HCT116 (cell line): ENCODE measurements around the gene AXL. TPM values are rescaled to one million over a fixed set of nuclear protein-coding genes. Genes with fewer than 3 reads are reported as not detected.

ENCODE experiments used
- ATAC-seq: fragments of 200-7000 bp; cut with Tn5 transposase; 2 replicates; pipeline ENCODE4 v1.9.1; 2020; ENCODE audit warnings: mild to moderate bottlenecking, moderate library complexity
- BruUV-seq: library from RNA; stranded (reverse); fragments of 400-500 nt; replicated peaks from 2 replicates; lab custom pipeline; 2021; lab: Mats Ljungman, UMichigan
- CTCF ChIA-PET: fragments of 300-600 bp; sonication (Branson Sonifier 250); formaldehyde crosslinking; loops from one replicate; lab custom pipeline; 2021; ENCODE audit warnings: antibody characterized with exemption; lab: Charles Lee
- POLR2A ChIA-PET: fragments of 300-600, 350-600 bp; sonication (Branson Sonifier 250); formaldehyde crosslinking; loops from one replicate; lab custom pipeline; 2021; ENCODE audit warnings: antibody characterized with exemption; lab: Charles Lee
- RAD21 ChIA-PET, 2 experiments: fragments of 300-600 bp; sonication (Branson Sonifier 250); formaldehyde crosslinking; loops; one replicate each; lab custom pipeline; 2023; ENCODE audit warnings: low total read pairs in 2 of 2; ENCODE audit not compliant: uncharacterized antibody in 2 of 2, unreplicated experiment in 2 of 2, low non-redundant PET in 1 of 2; lab: Charles Lee
- DNase-seq: peaks from one replicate; pipeline ENCODE4 v3.0.0-alpha.2; 2010; ENCODE audit warnings: low read depth, low spot score
- H2AFZ ChIP-seq: fragments of 200-600 bp; shearing (Covaris generic), sonication (generic); 2 replicates; pipeline ENCODE4 v1.6.1; 2017; ENCODE audit warnings: low read depth, mixed run types, mixed read lengths, antibody characterized with exemption, low read length; ENCODE audit not compliant: poor library complexity, severe bottlenecking
- H3K27ac ChIP-seq: 2 replicates; pipeline ENCODE4 v1.5.1; 2012; ENCODE audit warnings: low read depth, low read length
- H3K27me3 ChIP-seq: fragments of 200-600 bp; sonication (generic); 2 replicates; pipeline ENCODE4 v1.6.1; 2016; ENCODE audit warnings: mixed run types, low read length, mixed read lengths; ENCODE audit not compliant: insufficient read depth
- H3K36me3 ChIP-seq, 2 experiments: fragments of 200-500 bp in 1 of 2; fragments of 200-600 bp in 1 of 2; sonication (Bioruptor generic) in 1 of 2; sonication (generic) in 1 of 2; 2 replicates each; pipeline versions ENCODE4 v1.5.1 to v1.6.1; 2014 to 2016; ENCODE audit warnings: low read length in 2 of 2, inconsistent platforms in 1 of 2, mixed read lengths in 1 of 2, mixed run types in 1 of 2; ENCODE audit not compliant: insufficient read depth in 2 of 2, control insufficient read depth in 1 of 2
- H3K4me1 ChIP-seq, 2 experiments: fragments of 200-600 bp in 1 of 2; sonication (generic) in 1 of 2; 2 replicates each; pipeline versions ENCODE4 v1.5.1 to v1.6.1; 2012 to 2017; ENCODE audit warnings: low read length in 2 of 2, inconsistent platforms in 1 of 2, mild to moderate bottlenecking in 1 of 2, mixed read lengths in 1 of 2, mixed run types in 1 of 2, moderate library complexity in 1 of 2; ENCODE audit not compliant: insufficient read depth in 2 of 2, control insufficient read depth in 1 of 2
- H3K4me2 ChIP-seq: fragments of 200-600 bp; sonication (generic); 2 replicates; pipeline ENCODE4 v1.6.1; 2017; ENCODE audit warnings: mixed run types, low read length, mixed read lengths
- H3K4me3 ChIP-seq, 2 experiments: fragments of 200-600 bp in 1 of 2; sonication (generic) in 1 of 2; replicated peaks in 1 of 2; 2 replicates each; pipeline ENCODE4 v1.5.1; 2011 to 2016; ENCODE audit warnings: low read length in 2 of 2, control low read depth in 1 of 2, low read depth in 1 of 2, mild to moderate bottlenecking in 1 of 2, mixed read lengths in 1 of 2, mixed run types in 1 of 2
- H3K79me2 ChIP-seq: fragments of 200-600 bp; sonication (generic); 2 replicates; pipeline ENCODE4 v1.6.1; 2017; ENCODE audit warnings: mild to moderate bottlenecking, mixed run types, low read length, moderate library complexity, mixed read lengths; ENCODE audit not compliant: insufficient read depth
- H3K9ac ChIP-seq: fragments of 200-600 bp; sonication (generic); 2 replicates; pipeline ENCODE4 v1.6.1; 2016; ENCODE audit warnings: low read length, mixed read lengths
- H3K9me2 ChIP-seq: fragments of 200-600 bp; sonication (generic), shearing (Covaris generic); 2 replicates; pipeline ENCODE4 v1.6.1; 2017; ENCODE audit warnings: mixed run types, mild to moderate bottlenecking, moderate library complexity; ENCODE audit not compliant: insufficient read depth
- H3K9me3 ChIP-seq, 2 experiments: fragments of 200-500 bp in 1 of 2; fragments of 200-600 bp in 1 of 2; sonication (Bioruptor generic) in 1 of 2; sonication (generic) in 1 of 2; 2 replicates each; pipeline ENCODE4 v1.6.1; 2014 to 2017; ENCODE audit warnings: low read length in 2 of 2, mixed read lengths in 2 of 2, inconsistent platforms in 1 of 2, low read depth in 1 of 2, mild to moderate bottlenecking in 1 of 2, mixed run types in 1 of 2, moderate library complexity in 1 of 2; ENCODE audit not compliant: control insufficient read depth in 1 of 2, insufficient read depth in 1 of 2
- H4K20me1 ChIP-seq: fragments of 200-600 bp; sonication (generic), shearing (Covaris generic); 2 replicates; pipeline ENCODE4 v1.6.1; 2017; ENCODE audit warnings: mixed run types, mild to moderate bottlenecking, moderate library complexity; ENCODE audit not compliant: insufficient read depth
- CBX3 ChIP-seq: IDR thresholded peaks from 2 replicates; pipeline ENCODE4 v1.6.1; 2012; ENCODE audit warnings: low read depth
- CTCF ChIP-seq, 3 experiments: fragments of 200-600 bp in 1 of 3; sonication (generic) in 1 of 3; IDR thresholded peaks in 2 of 3; conservative IDR thresholded peaks in 1 of 3; 2 replicates each; pipeline ENCODE4 v1.5.1; 2012 to 2017; ENCODE audit warnings: low read depth in 2 of 3, low read length in 2 of 3, antibody characterized with exemption in 1 of 3, borderline replicate concordance in 1 of 3, control low read depth in 1 of 3, mild to moderate bottlenecking in 1 of 3, mixed read lengths in 1 of 3, mixed run types in 1 of 3, moderate library complexity in 1 of 3; ENCODE audit not compliant: insufficient read depth in 1 of 3
- EZH2phosphoT487 ChIP-seq: fragments of 200-600 bp; IDR thresholded peaks from 2 replicates; pipeline ENCODE4 v1.6.1; 2018; ENCODE audit warnings: antibody characterized with exemption, borderline replicate concordance
- RAD21 ChIP-seq: IDR thresholded peaks from 2 replicates; pipeline ENCODE4 v1.6.1; 2012; ENCODE audit warnings: low read depth, mild to moderate bottlenecking
- REST ChIP-seq: IDR thresholded peaks from 2 replicates; pipeline ENCODE4 v1.6.1; 2012; ENCODE audit warnings: low read depth
- SP1 ChIP-seq: IDR thresholded peaks from 2 replicates; pipeline ENCODE4 v1.6.1; 2012; ENCODE audit warnings: low read depth
- TCF7L2 ChIP-seq: IDR thresholded peaks from 2 replicates; pipeline ENCODE4 v1.7.0; 2011; ENCODE audit warnings: borderline replicate concordance, inconsistent platforms; ENCODE audit not compliant: insufficient read depth, insufficient read length; ENCODE audit errors: extremely low read depth
- ZNF274 ChIP-seq: fragments of 200-500 bp; sonication (Bioruptor generic); IDR thresholded peaks from 2 replicates; pipeline ENCODE4 v1.6.1; 2014; ENCODE audit warnings: mild to moderate bottlenecking, low read depth, low read length, inconsistent platforms
- intact Hi-C: fragments of 100-400 bp; cut with micrococcal nuclease; formaldehyde crosslinking; loops from 2 replicates; pipeline ENCODE4 v1.10.0; 2022
- total RNA-seq: library from RNA; stranded (reverse); gene quantifications from one replicate; pipeline ENCODE4 v1.2.1, GENCODE V29; 2021; ENCODE audit not compliant: unreplicated experiment

AXL gene
- total RNA-seq, 1 experiment from 2014 or later = 47.4 TPM

- no TSS peak for BruUV-seq
- Histone ChIP-seq H2AFZ (no peak overlapping the region), H3K4me3 (no peak overlapping the region), H4K20me1 (no peaks in the 10 kb centered on the region), H3K9ac (no peak overlapping the region), H3K79me2 (no peaks in the 10 kb centered on the region), H3K36me3 (peaks cover 4 to 57% of the 10 kb centered on the region in 2 experiments; a peak in 3 of 4 replicates), H3K27me3 (no peaks in the 10 kb centered on the region), H3K9me3 (no peaks in the 10 kb centered on the region; a peak in 1 of 4 replicates), H3K9me2 (no peaks in the 10 kb centered on the region), H3K27ac (no peak overlapping the region), H3K4me1 (no peaks in the 10 kb centered on the region), H3K4me2 (no peak overlapping the region)
- POLR2A ChIA-PET = no interaction called here
- TF ChIP-seq TCF7L2 (no peak), CBX3 (no peak), REST (no peak), CTCF (IDR thresholded peaks at IDR 0.05 in 2 of 3, conservative IDR thresholded peaks at IDR 0.05 in 1 of 3; ENCODE audit: borderline replicate concordance in 1 of 3, insufficient read depth in 1 of 3, low read depth in 2 of 3, low read length in 2 of 3) (no peak), EZH2phosphoT487 (no peak), SP1 (no peak), RAD21 (no peak), ZNF274 (no peak)
- intact Hi-C loops = no loop called here
- no peak for ATAC-seq
- no peak for DNase-seq
- CTCF ChIA-PET = interaction anchor here (1.2 kb wide), 1 partner anchor 17 kb away, joined by 3 read pairs; no protein-coding TSS in a partner anchor
- RAD21 ChIA-PET = no interaction called here
These were observed 26.8 kb downstream of the AXL start for GRCh38 chr19:41245843-41246242.
